Activated naive CD4-positive, alpha-beta T cell treated with anti-CD3 and anti-CD28 coated beads, Interleukin-2, amount 50 U/mL, for 24 hours (primary cell): ENCODE measurements around the gene MYO3B.
"Not testable (repeated sequence)": the region's sequence is repeated elsewhere in the genome, so short reads cannot be mapped to it uniquely, and the experiment has no call there.

Source experiments
- H3K27ac Mint-ChIP-seq: one replicate; pipeline ENCODE4 v1.8.0; 2021; ENCODE audit warnings: mild to moderate bottlenecking, mixed read lengths
- H3K27me3 Mint-ChIP-seq: one replicate; pipeline ENCODE4 v1.8.0; 2021; ENCODE audit warnings: mixed read lengths
- H3K36me3 Mint-ChIP-seq: one replicate; pipeline ENCODE4 v1.8.0; 2021; ENCODE audit warnings: mixed read lengths
- H3K4me1 Mint-ChIP-seq: one replicate; pipeline ENCODE4 v1.8.0; 2021; ENCODE audit warnings: mixed read lengths
- H3K4me3 Mint-ChIP-seq: one replicate; pipeline ENCODE4 v1.8.0; 2021; ENCODE audit warnings: mild to moderate bottlenecking, mixed read lengths
- H3K9me3 Mint-ChIP-seq: one replicate; pipeline ENCODE4 v1.8.0; 2021; ENCODE audit warnings: mixed read lengths

MYO3B gene

DNA sequence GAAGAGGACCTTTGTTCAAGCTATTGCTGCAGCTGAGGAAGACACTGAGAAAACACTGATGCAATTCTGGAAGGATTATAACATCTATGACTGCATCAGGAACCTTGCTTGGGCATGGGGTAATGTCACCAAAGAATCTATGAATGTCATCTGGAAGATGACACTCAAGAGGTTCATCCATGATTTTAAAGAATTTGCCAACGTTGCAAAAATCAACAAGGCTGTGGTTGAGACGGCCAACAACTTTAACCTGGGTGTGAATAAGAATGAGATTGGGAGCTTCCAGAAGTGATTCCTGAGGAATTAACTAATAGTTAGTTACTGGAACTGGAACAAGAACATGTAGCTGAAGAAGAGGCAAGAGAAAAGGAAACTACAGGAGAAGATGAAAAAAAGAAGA, 410.8 kb downstream of the MYO3B start:
- no peak overlapping the region for H3K4me3 Mint-ChIP-seq

GRCh38 chr2:170596576-170596975, 418.6 kb downstream of the MYO3B start:
- no peaks in the 10 kb centered on the region for H3K27me3 Mint-ChIP-seq
- H3K27ac Mint-ChIP-seq = no peak overlapping the region
- no peaks in the 10 kb centered on the region for H3K36me3 Mint-ChIP-seq
- H3K9me3 Mint-ChIP-seq = no peaks in the 10 kb centered on the region
- no peak overlapping the region for H3K4me3 Mint-ChIP-seq
- no peaks in the 10 kb centered on the region for H3K4me1 Mint-ChIP-seq

More for the DNA sequence above, 410.8 kb downstream of the MYO3B start:
- peaks cover 4% of the 10 kb centered on the region for H3K27me3 Mint-ChIP-seq
- H3K4me1 Mint-ChIP-seq = no peaks in the 10 kb centered on the region
- H3K36me3 Mint-ChIP-seq = no peaks in the 10 kb centered on the region
- no peak overlapping the region for H3K27ac Mint-ChIP-seq
- H3K9me3 Mint-ChIP-seq = no peaks in the 10 kb centered on the region

DNA sequence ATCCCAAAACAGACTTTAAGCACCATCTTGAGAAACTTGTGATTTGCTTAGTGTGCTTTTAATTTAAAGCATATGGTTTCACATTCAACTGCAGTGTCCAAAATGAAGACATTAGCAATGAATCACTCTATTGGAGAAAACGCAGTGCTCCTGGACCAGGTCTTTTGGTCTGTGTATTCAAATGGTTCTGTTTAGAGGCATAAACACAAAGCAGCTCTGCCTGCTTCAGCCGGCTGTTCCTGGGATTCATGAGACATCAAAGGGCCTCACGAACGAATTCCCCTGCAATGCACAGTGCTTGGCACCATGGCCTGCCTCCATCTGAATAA, 420.1 kb downstream of the MYO3B start:
- Mint-ChIP-seq H3K9me3 (no peaks in the 10 kb centered on the region), H3K4me1 (no peaks in the 10 kb centered on the region), H3K4me3 (no peak overlapping the region), H3K36me3 (no peaks in the 10 kb centered on the region), H3K27me3 (no peaks in the 10 kb centered on the region), H3K27ac (no peak overlapping the region)

DNA sequence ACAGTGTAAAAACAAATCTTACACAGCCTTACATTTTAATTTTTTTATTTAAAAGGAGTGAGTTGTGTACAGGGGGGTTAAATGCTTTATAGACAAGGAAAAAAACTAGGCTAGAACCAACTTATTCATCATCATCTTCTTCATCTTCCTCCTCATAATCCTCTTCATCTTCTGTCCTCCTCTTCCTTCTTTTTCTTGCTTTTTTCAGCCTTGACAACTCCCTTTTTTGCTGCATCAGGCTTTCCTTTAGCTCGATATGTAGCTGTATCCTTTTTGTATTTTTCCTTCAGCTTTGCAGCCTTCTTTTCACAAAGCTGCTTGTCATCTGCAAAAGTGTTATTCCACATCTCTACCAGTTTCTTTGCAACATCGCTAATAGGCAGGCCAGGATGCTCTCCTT, 423.5 kb downstream of the MYO3B start:
- no peaks in the 10 kb centered on the region for H3K9me3 Mint-ChIP-seq
- no peaks in the 10 kb centered on the region for H3K4me1 Mint-ChIP-seq
- no peak overlapping the region for H3K4me3 Mint-ChIP-seq
- H3K36me3 Mint-ChIP-seq = no peaks in the 10 kb centered on the region
- no peak overlapping the region for H3K27ac Mint-ChIP-seq
- H3K27me3 Mint-ChIP-seq = no peaks in the 10 kb centered on the region

DNA sequence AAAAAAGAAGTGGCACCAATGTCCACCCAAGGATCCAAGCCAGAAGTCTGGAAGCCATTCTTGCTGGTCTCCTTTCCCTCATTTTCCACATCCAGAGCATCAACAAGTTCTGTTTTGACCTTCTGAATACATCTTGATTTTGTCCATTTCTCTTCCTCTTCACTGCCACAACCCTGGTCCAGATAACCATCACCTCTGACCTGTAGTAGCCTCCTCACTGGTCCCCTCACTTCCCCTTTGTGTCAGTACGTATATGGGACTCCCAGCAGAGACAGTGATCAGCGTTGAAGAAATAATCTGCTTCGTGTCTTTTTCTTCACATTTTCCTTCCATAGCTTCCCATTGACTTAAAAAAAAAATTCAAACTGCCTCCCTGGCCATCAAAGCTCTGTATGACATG, 427.9 kb downstream of the MYO3B start:
- Mint-ChIP-seq H3K4me3 (no peak overlapping the region), H3K36me3 (no peaks in the 10 kb centered on the region), H3K27ac (no peak overlapping the region), H3K4me1 (no peaks in the 10 kb centered on the region), H3K27me3 (no peaks in the 10 kb centered on the region), H3K9me3 (no peaks in the 10 kb centered on the region)

- H3K4me3 Mint-ChIP-seq = no peak overlapping the region
- no peaks in the 10 kb centered on the region for H3K9me3 Mint-ChIP-seq
- H3K27me3 Mint-ChIP-seq = no peaks in the 10 kb centered on the region
Measured at GRCh38 chr2:170607171-170607570, 429.2 kb downstream of the MYO3B start.

DNA sequence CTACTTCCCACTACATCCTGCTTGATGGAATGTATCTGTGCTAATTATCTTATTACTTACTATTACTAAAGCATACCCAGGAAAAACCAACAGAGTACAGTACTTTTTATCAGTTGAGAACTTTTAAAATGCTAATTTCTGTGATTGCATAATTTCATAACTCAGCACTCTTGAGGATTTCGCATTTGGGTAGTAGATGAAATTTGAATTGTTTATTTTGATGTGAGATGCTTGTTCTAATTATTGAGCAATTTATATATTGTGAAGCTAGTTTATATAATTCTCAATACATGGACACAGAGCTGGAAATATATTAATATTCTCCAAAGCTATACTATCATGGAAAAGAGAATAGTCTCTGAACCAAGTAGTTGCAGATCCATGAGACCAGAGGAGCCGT, 432.7 kb downstream of the MYO3B start:
- Mint-ChIP-seq H3K9me3 (no peaks in the 10 kb centered on the region), H3K27ac (no peak overlapping the region), H3K27me3 (no peaks in the 10 kb centered on the region), H3K4me1 (no peaks in the 10 kb centered on the region), H3K36me3 (no peaks in the 10 kb centered on the region), H3K4me3 (no peak overlapping the region)

More at GRCh38 chr2:170607171-170607570, 429.2 kb downstream of the MYO3B start:
- no peak overlapping the region for H3K27ac Mint-ChIP-seq
- H3K36me3 Mint-ChIP-seq = no peaks in the 10 kb centered on the region
- H3K4me1 Mint-ChIP-seq = no peaks in the 10 kb centered on the region

- H3K4me3 Mint-ChIP-seq, H3K36me3 Mint-ChIP-seq, H3K27ac Mint-ChIP-seq, H3K9me3 Mint-ChIP-seq, H3K4me1 Mint-ChIP-seq, H3K27me3 Mint-ChIP-seq: not testable (repeated sequence)
Measured at GRCh38 chr2:170618948-170619347, 441.0 kb downstream of the MYO3B start.

GRCh38 chr2:170635094-170635493, 457.1 kb downstream of the MYO3B start:
- H3K4me3 Mint-ChIP-seq, H3K27ac Mint-ChIP-seq, H3K36me3 Mint-ChIP-seq, H3K27me3 Mint-ChIP-seq, H3K9me3 Mint-ChIP-seq, H3K4me1 Mint-ChIP-seq: not testable (repeated sequence)

GRCh38 chr2:170639635-170640034, 461.7 kb downstream of the MYO3B start:
- H3K27ac Mint-ChIP-seq = no peak overlapping the region
- no peaks in the 10 kb centered on the region for H3K36me3 Mint-ChIP-seq
- no peaks in the 10 kb centered on the region for H3K4me1 Mint-ChIP-seq
- H3K4me3 Mint-ChIP-seq = no peak overlapping the region
- peaks cover 1% of the 10 kb centered on the region for H3K27me3 Mint-ChIP-seq
- no peaks in the 10 kb centered on the region for H3K9me3 Mint-ChIP-seq

- Mint-ChIP-seq H3K27ac (no peak overlapping the region), H3K27me3 (peaks cover 1% of the 10 kb centered on the region), H3K4me1 (no peaks in the 10 kb centered on the region), H3K36me3 (no peaks in the 10 kb centered on the region), H3K9me3 (no peaks in the 10 kb centered on the region), H3K4me3 (no peak overlapping the region)
Measured at GRCh38 chr2:170641961-170642360, 464.0 kb downstream of the MYO3B start.

- Mint-ChIP-seq H3K27ac (no peak overlapping the region), H3K36me3 (no peaks in the 10 kb centered on the region), H3K4me3 (no peak overlapping the region), H3K4me1 (no peaks in the 10 kb centered on the region), H3K27me3 (no peaks in the 10 kb centered on the region), H3K9me3 (no peaks in the 10 kb centered on the region)
Measured at GRCh38 chr2:170643346-170643745, 465.4 kb downstream of the MYO3B start.

- Mint-ChIP-seq H3K4me1 (peaks cover 26% of the 10 kb centered on the region), H3K9me3 (no peaks in the 10 kb centered on the region), H3K36me3 (no peaks in the 10 kb centered on the region), H3K4me3 (no peak overlapping the region), H3K27me3 (peaks cover 4% of the 10 kb centered on the region), H3K27ac (no peak overlapping the region)
Measured at GRCh38 chr2:170647741-170648436, 469.9 kb downstream of the MYO3B start.

DNA sequence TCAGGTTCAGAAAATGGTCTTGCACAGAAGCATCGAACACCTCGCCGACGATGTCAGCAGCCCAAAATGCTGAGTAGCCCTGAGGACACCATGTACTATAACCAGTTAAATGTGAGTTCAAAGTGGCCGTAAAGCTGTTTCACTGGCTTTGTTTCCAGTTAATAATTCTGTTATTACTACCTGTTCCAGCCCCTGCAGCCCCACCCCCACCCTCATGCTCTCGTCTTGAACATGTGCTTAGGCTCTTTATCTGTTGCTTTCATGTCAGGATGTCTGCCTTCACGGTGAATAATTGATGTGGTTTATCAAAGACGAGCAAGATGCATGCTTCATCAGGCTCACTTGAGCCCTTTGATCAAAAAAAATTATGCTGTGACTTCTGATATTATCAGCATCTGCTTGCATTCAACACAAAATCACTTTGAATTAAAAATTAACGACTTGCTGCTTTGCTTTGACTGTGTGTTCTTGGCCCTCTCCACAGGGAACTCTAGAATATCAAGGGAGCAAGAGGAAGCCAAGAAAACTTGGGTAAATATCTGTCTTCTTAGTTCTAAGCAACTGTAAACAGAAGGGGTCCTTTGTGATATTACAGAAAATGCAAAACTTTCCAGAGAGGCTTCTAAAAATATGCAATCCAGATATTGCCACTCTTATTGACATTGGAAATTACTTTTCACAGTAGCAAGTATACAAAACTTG, 473.8 kb downstream of the MYO3B start:
- peaks cover 4% of the 10 kb centered on the region for H3K27me3 Mint-ChIP-seq
- H3K27ac Mint-ChIP-seq = no peak overlapping the region
- no peaks in the 10 kb centered on the region for H3K36me3 Mint-ChIP-seq
- H3K9me3 Mint-ChIP-seq = no peaks in the 10 kb centered on the region
- H3K4me1 Mint-ChIP-seq = peaks cover 39% of the 10 kb centered on the region
- peak overlapping the region; percentile 41 for H3K4me3 Mint-ChIP-seq

GRCh38 chr2:170652637-170653417, 474.9 kb downstream of the MYO3B start:
- no peak overlapping the region for H3K27ac Mint-ChIP-seq
- peaks cover 39% of the 10 kb centered on the region for H3K4me1 Mint-ChIP-seq
- H3K4me3 Mint-ChIP-seq = no peak overlapping the region
- H3K27me3 Mint-ChIP-seq = peaks cover 4% of the 10 kb centered on the region
- H3K9me3 Mint-ChIP-seq = no peaks in the 10 kb centered on the region
- no peaks in the 10 kb centered on the region for H3K36me3 Mint-ChIP-seq

GRCh38 chr2:170656669-170657068, 478.7 kb downstream of the MYO3B start:
- Mint-ChIP-seq H3K27ac (no peak overlapping the region), H3K36me3 (no peaks in the 10 kb centered on the region), H3K9me3 (no peaks in the 10 kb centered on the region), H3K4me3 (no peak overlapping the region), H3K4me1 (peaks cover 24% of the 10 kb centered on the region), H3K27me3 (no peaks in the 10 kb centered on the region)
